ENCODE data around the gene MRAS. TPM values are rescaled to one million over a fixed set of nuclear protein-coding genes. Genes with fewer than 3 reads are reported as not detected.

MRAS gene
- total and polyA plus RNA-seq, 2 of the 13 experiments (the other 11 are each of a cell fraction or from before 2014, with no cell fraction given), result 8.8 to 36.2 TPM

DNA sequence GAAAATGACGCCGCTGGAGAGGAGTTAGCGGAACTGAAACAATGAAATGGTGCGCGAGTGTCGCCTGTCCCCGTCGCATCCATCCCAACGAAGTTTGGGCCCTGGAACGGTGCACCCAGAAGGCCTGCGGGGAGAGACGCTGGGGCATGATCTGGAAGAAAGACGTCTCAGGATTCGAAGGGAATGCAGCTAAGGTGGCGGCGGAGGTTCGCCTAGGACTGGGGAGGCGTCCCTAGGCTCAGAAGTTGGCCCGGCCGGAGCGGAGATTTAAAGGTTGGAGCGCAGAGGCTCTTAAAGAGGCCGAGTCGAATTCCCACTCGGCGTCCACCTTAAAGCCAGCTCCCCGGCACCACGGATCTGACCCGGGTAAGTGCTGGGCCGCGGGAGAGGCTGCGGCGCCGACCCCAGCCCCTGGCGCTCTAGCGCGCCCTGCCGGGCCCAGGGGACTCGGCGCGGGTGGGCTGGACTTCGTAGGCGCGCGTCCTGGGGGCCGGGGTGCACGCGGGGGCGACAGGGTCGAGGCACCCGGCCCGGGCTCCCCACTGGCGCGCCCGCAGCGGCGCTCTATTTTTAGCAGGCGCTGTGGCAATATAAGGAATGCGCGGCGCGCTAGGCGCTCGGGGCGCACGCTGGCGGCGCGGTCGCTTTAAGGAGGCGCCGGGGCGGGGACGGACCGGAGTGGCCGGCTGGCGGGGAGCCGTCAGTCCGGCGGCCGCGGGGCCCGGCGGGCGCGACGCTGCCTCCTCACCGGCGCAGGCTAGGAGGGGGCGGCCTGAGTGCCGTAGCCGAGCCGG lies at the start of gene MRAS (continued):
- TF ChIP-seq ZBTB40 (IDR thresholded peaks at IDR 0.05) (no peak), ZBTB40 (CRISPR knock-in tag; IDR thresholded peaks at IDR 0.05) (no peak), YEATS4 (CRISPR knock-in tag; IDR thresholded peaks at IDR 0.05; ENCODE audit: borderline replicate concordance) (peak; percentile 53; the same call in 1 of the 2 replicates), FOXA1 (IDR thresholded peaks at IDR 0.05) (no peak), FOXA1 (CRISPR knock-in tag; IDR thresholded peaks at IDR 0.05) (0 out of 2 replicates have a peak, but pooled peaks have one; percentile 2), RXRB (CRISPR knock-in tag; IDR thresholded peaks at IDR 0.05; ENCODE audit: borderline replicate concordance) (no peak), RBFOX2 (IDR thresholded peaks at IDR 0.05; ENCODE audit: low read depth, low read length) (0 out of 2 replicates have a peak, but pooled peaks have one; percentile 28), PATZ1 (CRISPR knock-in tag; IDR thresholded peaks at IDR 0.05) (peak; percentile 86), BHLHE40 (IDR thresholded peaks at IDR 0.05; ENCODE audit: low read length) (no peak), ARID2 (CRISPR knock-in tag; IDR thresholded peaks at IDR 0.05; ENCODE audit: borderline replicate concordance) (peak; percentile 85; the same call in 1 of the 2 replicates), ZNF350 (CRISPR knock-in tag; IDR thresholded peaks at IDR 0.05; ENCODE audit: borderline replicate concordance, low read depth) (peak; percentile 39; the same call in 1 of the 2 replicates), SOX13 (IDR thresholded peaks at IDR 0.05) (no peak), SOX13 (CRISPR knock-in tag; conservative IDR thresholded peaks at IDR 0.05 in 1 of 2, IDR thresholded peaks at IDR 0.05 in 1 of 2) (0 out of 4 replicates have a peak, but pooled peaks of 1 of the 2 experiments have one; percentile 4), MAZ (IDR thresholded peaks at IDR 0.05; ENCODE audit: borderline replicate concordance, low read depth, low read length) (no peak), MAZ (CRISPR knock-in tag; IDR thresholded peaks at IDR 0.05; ENCODE audit: low read depth) (peak; percentile 37; the same call in 1 of the 2 replicates), ZNF737 (CRISPR knock-in tag; IDR thresholded peaks at IDR 0.05; ENCODE audit: borderline replicate concordance) (no peak), JUND (CRISPR knock-in tag; IDR thresholded peaks at IDR 0.05) (no peak), ZFP36L1 (CRISPR knock-in tag; IDR thresholded peaks at IDR 0.05) (no peak), BORCS8-MEF2B (CRISPR knock-in tag; IDR thresholded peaks at IDR 0.05) (0 out of 2 replicates have a peak, but pooled peaks have one; percentile 23)
